Endothelial cell of umbilical vein (primary cell): ENCODE measurements around the gene CD58. TPM values are rescaled to one million over a fixed set of nuclear protein-coding genes. Genes with fewer than 3 reads are reported as not detected.

ENCODE experiments used
- BruUV-seq: library from RNA; stranded (reverse); fragments of 400-500 nt; replicated peaks from 2 replicates; lab custom pipeline; 2021; lab: Mats Ljungman, UMichigan
- CTCF ChIA-PET: fragments of 300-600, 350-600 bp; sonication (Branson Sonifier 250); formaldehyde crosslinking; loops from one replicate; lab custom pipeline; 2021; ENCODE audit warnings: antibody characterized with exemption, inconsistent platforms; lab: Charles Lee
- POLR2A ChIA-PET: fragments of 300-600, 350-600 bp; sonication (Branson Sonifier 250); formaldehyde crosslinking; loops from one replicate; lab custom pipeline; 2021; ENCODE audit warnings: antibody characterized with exemption, inconsistent platforms; lab: Charles Lee
- DNase-seq: peaks from one replicate; pipeline ENCODE4 v3.0.0-alpha.2; 2011; ENCODE audit warnings: low read depth, low spot score
- FAIRE-seq: peaks from 2 replicates; lab custom pipeline; 2011; peaks lifted over from hg19 to GRCh38; lab: Jason Lieb, UNC
- H2AFZ ChIP-seq: 2 replicates; pipeline ENCODE4 v1.6.0; 2012; ENCODE audit warnings: low read depth, low read length, control low read depth, inconsistent platforms
- H3K27ac ChIP-seq: 2 replicates; pipeline ENCODE4 v1.5.1; 2011; ENCODE audit warnings: low read depth, mild to moderate bottlenecking, control low read depth, low read length, moderate library complexity; ENCODE audit not compliant: insufficient read depth
- H3K27me3 ChIP-seq, 2 experiments: 2 replicates each; pipeline versions ENCODE4 v1.6.0 to v1.6.1; 2011; ENCODE audit warnings: low read length in 2 of 2, mixed read lengths in 1 of 2; ENCODE audit not compliant: control insufficient read depth in 2 of 2, insufficient read depth in 2 of 2
- H3K36me3 ChIP-seq, 2 experiments: 2 replicates in 1 of 2; 3 replicates in 1 of 2; pipeline ENCODE4 v1.5.1; 2011; ENCODE audit warnings: low read length in 2 of 2, mild to moderate bottlenecking in 1 of 2, moderate library complexity in 1 of 2; ENCODE audit not compliant: control insufficient read depth in 2 of 2, insufficient read depth in 2 of 2; ENCODE audit errors: extremely low read depth in 1 of 2
- H3K4me1 ChIP-seq: 3 replicates; pipeline ENCODE4 v1.5.1; 2011; ENCODE audit warnings: mild to moderate bottlenecking, low read length; ENCODE audit not compliant: control insufficient read depth, insufficient read depth; ENCODE audit errors: extremely low read depth
- H3K4me2 ChIP-seq: 2 replicates; pipeline ENCODE4 v1.6.1; 2011; ENCODE audit warnings: low read length, control low read depth, mixed read lengths; ENCODE audit not compliant: insufficient read depth
- H3K4me3 ChIP-seq, 3 experiments: fragments of 200-600 bp in 1 of 3; sonication (generic), shearing (Covaris generic) in 1 of 3; replicated peaks in 1 of 3; 2 replicates each; pipeline ENCODE4 v1.5.1; 2011 to 2016; ENCODE audit warnings: control low read depth in 3 of 3, low read length in 3 of 3, mild to moderate bottlenecking in 2 of 3, inconsistent platforms in 1 of 3, low read depth in 1 of 3, moderate library complexity in 1 of 3; ENCODE audit not compliant: insufficient read depth in 1 of 3
- H3K79me2 ChIP-seq: 2 replicates; pipeline ENCODE4 v1.6.0; 2012; ENCODE audit warnings: low read length, inconsistent platforms; ENCODE audit not compliant: control insufficient read depth, insufficient read depth
- H3K9ac ChIP-seq: replicated peaks from 2 replicates; pipeline ENCODE3; 2011; ENCODE audit warnings: low read length, control low read depth; ENCODE audit not compliant: insufficient read depth; ENCODE audit errors: extremely low read depth
- H3K9me1 ChIP-seq: replicated peaks from 3 replicates; pipeline ENCODE4 v1.6.0; 2011; ENCODE audit warnings: mild to moderate bottlenecking, low read length; ENCODE audit not compliant: control insufficient read depth, insufficient read depth; ENCODE audit errors: extremely low read depth
- H3K9me3 ChIP-seq: replicated peaks from 2 replicates; pipeline ENCODE4 v1.5.1; 2012; ENCODE audit warnings: low read length, inconsistent platforms; ENCODE audit not compliant: control insufficient read depth, insufficient read depth
- H4K20me1 ChIP-seq: replicated peaks from 2 replicates; pipeline ENCODE3; 2011; ENCODE audit warnings: mild to moderate bottlenecking, low read length; ENCODE audit not compliant: control insufficient read depth, insufficient read depth; ENCODE audit errors: extremely low read depth
- EZH2 ChIP-seq: IDR thresholded peaks from 2 replicates; pipeline ENCODE4 v1.6.1; 2012; ENCODE audit warnings: borderline replicate concordance, low read depth, mild to moderate bottlenecking, moderate library complexity, low read length, inconsistent platforms; ENCODE audit not compliant: severe bottlenecking
- FOS ChIP-seq: IDR thresholded peaks from 2 replicates; pipeline ENCODE4 v1.6.1; 2011; ENCODE audit warnings: mild to moderate bottlenecking, low read length, moderate library complexity, borderline replicate concordance; ENCODE audit not compliant: insufficient read depth
- GATA2 ChIP-seq: IDR thresholded peaks from 2 replicates; pipeline ENCODE4 v1.7.0; 2011; ENCODE audit warnings: low read depth, mild to moderate bottlenecking, moderate library complexity, mixed read lengths, low read length; ENCODE audit not compliant: insufficient read length, insufficient read depth
- JUN ChIP-seq: IDR thresholded peaks from 2 replicates; pipeline ENCODE4 v1.6.1; 2011; ENCODE audit warnings: borderline replicate concordance, low read depth; ENCODE audit not compliant: insufficient read length, insufficient read depth
- MAX ChIP-seq: IDR thresholded peaks from 2 replicates; pipeline ENCODE4 v1.6.1; 2011; ENCODE audit not compliant: insufficient read depth, insufficient read length
- MYC ChIP-seq: IDR thresholded peaks from one replicate; pipeline ENCODE4 v1.6.1; 2011; ENCODE audit warnings: mild to moderate bottlenecking, low read depth, low read length
- POLR2A ChIP-seq: IDR thresholded peaks from 2 replicates; pipeline ENCODE4 v1.6.1; 2012; ENCODE audit warnings: low read depth, mild to moderate bottlenecking, control low read depth, low read length
- POLR2AphosphoS5 ChIP-seq: IDR thresholded peaks from 2 replicates; pipeline ENCODE4 v1.6.1; 2012; ENCODE audit warnings: low read depth, mild to moderate bottlenecking, control low read depth, low read length, moderate library complexity; ENCODE audit not compliant: insufficient read depth
- dilution Hi-C: fragments of 300-500 bp; cut with MboI; formaldehyde crosslinking; loops from one replicate; pipeline ENCODE4 v1.15.0; 2019; ENCODE audit warnings: low sequenced_read_pairs; ENCODE audit not compliant: extremely low pct_ligation_motif_present
- intact Hi-C: fragments of 100-400 bp; cut with micrococcal nuclease; formaldehyde crosslinking; loops from one replicate; pipeline ENCODE4 v1.10.0; 2022
- polyA plus RNA-seq, 4 experiments: library from polyadenylated mRNA; depleted of rRNA in 3 of 4; stranded (reverse) in 3 of 4; unstranded in 1 of 4; fragments of >200 nt; gene quantifications; 2 replicates each; pipeline versions ENCODE4 v1.2.1 to v1.2.3, GENCODE V29; 2011 to 2012; ENCODE audit warnings: missing spikeins in 1 of 4
- total RNA-seq: library from RNA; stranded (reverse); gene quantifications from 2 replicates; pipeline ENCODE4 v1.2.3, GENCODE V29; 2021

CD58 gene
- total and polyA plus RNA-seq, 2 donors (not counting 3 experiments of a cell fraction or from before 2014, with no cell fraction given) = 9.8 to 12.7 TPM

DNA sequence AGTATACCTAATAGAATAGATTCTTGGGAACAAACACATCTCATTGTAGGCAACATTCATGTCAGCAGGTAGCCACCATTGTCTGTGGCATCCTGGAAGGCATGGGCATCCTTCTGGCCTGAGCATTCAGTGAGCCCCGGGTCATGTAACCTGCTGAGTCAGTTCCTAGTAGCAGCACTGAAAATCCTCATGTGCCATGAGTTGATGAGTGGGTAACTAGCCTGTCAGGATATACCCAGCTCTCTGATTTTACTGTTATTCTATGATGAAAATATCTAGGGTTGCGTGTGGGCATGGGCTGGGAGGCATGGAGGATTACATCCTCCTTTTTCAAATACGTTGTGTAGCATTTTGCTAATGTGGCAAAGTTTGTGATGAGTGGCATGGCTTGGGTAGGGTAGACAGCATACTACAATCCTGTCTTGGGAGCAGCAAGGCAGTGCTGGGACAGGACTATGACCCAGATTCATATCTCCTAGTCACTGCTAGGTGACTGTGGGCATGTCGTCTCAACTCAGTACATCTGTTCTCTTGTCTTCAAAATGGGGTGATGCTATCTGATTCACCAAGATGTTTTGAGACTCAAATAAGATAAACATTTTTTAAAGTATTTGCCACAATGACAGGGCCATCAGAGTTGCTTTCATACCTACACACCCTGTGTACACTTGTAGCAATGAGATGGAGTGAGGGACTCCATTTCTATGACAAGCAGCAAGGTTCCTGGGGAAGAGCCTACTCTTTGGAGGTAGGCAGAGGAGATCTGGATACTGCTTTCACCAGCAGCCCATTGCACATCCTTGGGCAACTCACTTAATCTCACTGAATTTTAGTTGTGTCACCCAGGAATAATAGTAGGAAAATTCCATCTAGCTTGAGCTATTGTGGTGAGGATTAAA, 62.5 kb downstream of the CD58 start:
- H3K9ac ChIP-seq = no peak overlapping the region
- H3K4me1 ChIP-seq = peaks cover 25% of the 10 kb centered on the region
- H3K4me3 ChIP-seq = no peak overlapping the region
- no peaks in the 10 kb centered on the region for H3K9me3 ChIP-seq
- intact Hi-C loops = loop anchor here (10.0 kb wide), 1 partner anchor 56 kb away; no protein-coding TSS in a partner anchor
- peak overlapping the region; percentile 66 for H3K27ac ChIP-seq
- no peaks in the 10 kb centered on the region for H3K79me2 ChIP-seq
- POLR2A ChIA-PET = interaction anchor here (0.7 kb wide), 1 partner anchor 23 kb away, joined by 3 read pairs; no protein-coding TSS in a partner anchor
- CTCF ChIA-PET = interaction anchor here (1.1 to 3.3 kb wide), 6 partner anchors 9 to 369 kb away, joined by 3 to 17 read pairs (median 6); no protein-coding TSS in a partner anchor
- H3K4me2 ChIP-seq = peak overlapping the region; percentile 61
- TF ChIP-seq GATA2 (no peak), MAX (no peak), FOS (no peak), EZH2 (no peak), MYC (no peak), POLR2A (no peak), JUN (no peak), POLR2AphosphoS5 (no peak)
- no peak overlapping the region for H2AFZ ChIP-seq
- H3K36me3 ChIP-seq = no peaks in the 10 kb centered on the region
- no peaks in the 10 kb centered on the region for H3K9me1 ChIP-seq
- no peaks in the 10 kb centered on the region for H4K20me1 ChIP-seq
- FAIRE-seq (peak; percentile 72), DNase-seq (no peak)
- dilution Hi-C loops = no loop called here
- no TSS peak for BruUV-seq
- H3K27me3 ChIP-seq = no peaks in the 10 kb centered on the region
